H9 (cell line): ENCODE measurements around the gene TMEM119. TPM values are rescaled to one million over a fixed set of nuclear protein-coding genes. Genes with fewer than 3 reads are reported as not detected.
A peak's percentile ranks its signal among the peaks of the same experiment; 100 is the strongest.

Source experiments
- DNase-seq: peaks from one replicate; pipeline ENCODE4 v3.0.0-alpha.2; 2017
- H2AFZ ChIP-seq: one replicate; pipeline ENCODE4 v1.6.1; 2013; ENCODE audit warnings: mild to moderate bottlenecking, low read length, control low read depth, moderate library complexity
- H2AK5ac ChIP-seq: 2 replicates; pipeline ENCODE4 v1.6.1; 2013; ENCODE audit warnings: low read length, control low read depth, mixed read lengths; ENCODE audit not compliant: insufficient read length
- H2BK120ac ChIP-seq: one replicate; pipeline ENCODE4 v1.6.1; 2013; ENCODE audit warnings: low read depth, mild to moderate bottlenecking, low read length, control low read depth, inconsistent platforms; ENCODE audit not compliant: poor library complexity, severe bottlenecking
- H2BK12ac ChIP-seq: 2 replicates; pipeline ENCODE4 v1.6.1; 2013; ENCODE audit warnings: low read length, control low read depth, mixed read lengths, low read depth; ENCODE audit not compliant: insufficient read length
- H2BK15ac ChIP-seq: 2 replicates; pipeline ENCODE4 v1.6.1; 2013; ENCODE audit warnings: low read depth, low read length, control low read depth
- H2BK20ac ChIP-seq: one replicate; pipeline ENCODE4 v1.6.1; 2013; ENCODE audit warnings: low read depth, mild to moderate bottlenecking, low read length, control low read depth, inconsistent platforms; ENCODE audit not compliant: poor library complexity, severe bottlenecking
- H2BK5ac ChIP-seq: 2 replicates; pipeline ENCODE4 v1.6.1; 2013; ENCODE audit warnings: low read length, control low read depth, mixed read lengths; ENCODE audit not compliant: insufficient read length
- H3K14ac ChIP-seq: 2 replicates; pipeline ENCODE4 v1.6.1; 2013; ENCODE audit warnings: low read length, control low read depth; ENCODE audit not compliant: insufficient read depth
- H3K18ac ChIP-seq: 2 replicates; pipeline ENCODE4 v1.6.1; 2013; ENCODE audit warnings: low read depth, mild to moderate bottlenecking, mixed read lengths, low read length, control low read depth; ENCODE audit not compliant: insufficient read length
- H3K23ac ChIP-seq: 2 replicates; pipeline ENCODE4 v1.6.1; 2013; ENCODE audit warnings: low read length, control low read depth, mixed read lengths, low read depth; ENCODE audit not compliant: insufficient read length
- H3K23me2 ChIP-seq: 2 replicates; pipeline ENCODE4 v1.6.1; 2013; ENCODE audit warnings: low read depth, mild to moderate bottlenecking, mixed read lengths, low read length, control low read depth; ENCODE audit not compliant: insufficient read length, poor library complexity, severe bottlenecking
- H3K27ac ChIP-seq: 2 replicates; pipeline ENCODE4 v1.5.1; 2013; ENCODE audit warnings: low read length, control low read depth, mixed read lengths, low read depth; ENCODE audit not compliant: insufficient read length
- H3K27me3 ChIP-seq: 2 replicates; pipeline ENCODE4 v1.6.1; 2013; ENCODE audit warnings: low read length, control low read depth, inconsistent platforms; ENCODE audit not compliant: insufficient read depth
- H3K4ac ChIP-seq: 2 replicates; pipeline ENCODE4 v1.6.1; 2013; ENCODE audit warnings: low read depth, mild to moderate bottlenecking, control low read depth, inconsistent platforms, low read length, moderate library complexity
- H3K4me1 ChIP-seq: 2 replicates; pipeline ENCODE4 v1.6.1; 2013; ENCODE audit warnings: low read length, control low read depth, inconsistent platforms; ENCODE audit not compliant: insufficient read depth
- H3K4me2 ChIP-seq: 2 replicates; pipeline ENCODE4 v1.6.1; 2013; ENCODE audit warnings: low read length, control low read depth, mixed read lengths; ENCODE audit not compliant: insufficient read length, insufficient read depth
- H3K56ac ChIP-seq: 2 replicates; pipeline ENCODE4 v1.6.1; 2013; ENCODE audit warnings: low read depth, mild to moderate bottlenecking, mixed read lengths, low read length, control low read depth; ENCODE audit not compliant: insufficient read length
- H3K79me1 ChIP-seq: 2 replicates; pipeline ENCODE4 v1.6.1; 2013; ENCODE audit warnings: low read depth, mild to moderate bottlenecking, moderate library complexity, low read length, control low read depth, inconsistent platforms; ENCODE audit not compliant: insufficient read depth, poor library complexity, severe bottlenecking
- H3K79me2 ChIP-seq: 2 replicates; pipeline ENCODE4 v1.6.1; 2013; ENCODE audit warnings: low read length, control low read depth, inconsistent platforms; ENCODE audit not compliant: insufficient read depth
- H3K9ac ChIP-seq: 2 replicates; pipeline ENCODE4 v1.6.1; 2013; ENCODE audit warnings: low read length, control low read depth, mixed read lengths; ENCODE audit not compliant: insufficient read length; ENCODE audit errors: extremely low read depth
- H3K9me3 ChIP-seq: one replicate; pipeline ENCODE4 v1.6.1; 2013; ENCODE audit warnings: low read depth, low read length, inconsistent platforms; ENCODE audit not compliant: control insufficient read depth
- H3T11ph ChIP-seq: one replicate; pipeline ENCODE4 v1.6.1; 2013; ENCODE audit warnings: mild to moderate bottlenecking, low read length, control low read depth, inconsistent platforms
- H4K20me1 ChIP-seq: one replicate; pipeline ENCODE4 v1.6.1; 2013; ENCODE audit not compliant: control insufficient read depth, insufficient read length, insufficient read depth
- H4K5ac ChIP-seq: 2 replicates; pipeline ENCODE4 v1.6.1; 2013; ENCODE audit warnings: low read depth, mild to moderate bottlenecking, mixed read lengths, low read length, control low read depth; ENCODE audit not compliant: insufficient read length
- H4K8ac ChIP-seq: replicated peaks from 2 replicates; pipeline ENCODE4 v1.6.1; 2013; ENCODE audit warnings: low read length, control low read depth, mixed read lengths, low read depth; ENCODE audit not compliant: insufficient read length
- H4K91ac ChIP-seq: 2 replicates; pipeline ENCODE4 v1.6.1; 2013; ENCODE audit warnings: low read depth, mild to moderate bottlenecking, moderate library complexity, mixed read lengths, low read length, control low read depth; ENCODE audit not compliant: insufficient read length
- H3K27ac Mint-ChIP-seq, 3 experiments: 2 replicates in 2 of 3; 3 replicates in 1 of 3; pipeline ENCODE4 v1.8.0; 2020 to 2021; ENCODE audit warnings: mixed read lengths in 3 of 3, mild to moderate bottlenecking in 1 of 3, moderate library complexity in 1 of 3
- H3K27me3 Mint-ChIP-seq: 2 replicates; pipeline ENCODE4 v1.8.0; 2021; ENCODE audit warnings: low read depth, mild to moderate bottlenecking, moderate library complexity, mixed read lengths
- H3K36me3 Mint-ChIP-seq, 3 experiments: 2 replicates in 2 of 3; 3 replicates in 1 of 3; pipeline ENCODE4 v1.8.0; 2020 to 2021; ENCODE audit warnings: low read depth in 3 of 3, mixed read lengths in 3 of 3; ENCODE audit not compliant: insufficient read depth in 1 of 3
- H3K4me1 Mint-ChIP-seq, 2 experiments: 2 replicates each; pipeline ENCODE4 v1.8.0; 2020; ENCODE audit warnings: mixed read lengths in 2 of 2
- H3K4me3 Mint-ChIP-seq, 2 experiments: 2 replicates in 1 of 2; 3 replicates in 1 of 2; pipeline ENCODE4 v1.8.0; 2020 to 2021; ENCODE audit warnings: mild to moderate bottlenecking in 2 of 2, mixed read lengths in 2 of 2, moderate library complexity in 1 of 2
- H3K9me3 Mint-ChIP-seq, 2 experiments: 2 replicates in 1 of 2; 3 replicates in 1 of 2; pipeline ENCODE4 v1.8.0; 2020; ENCODE audit warnings: mild to moderate bottlenecking in 2 of 2, mixed read lengths in 2 of 2, moderate library complexity in 1 of 2
- CTCF ChIP-seq: fragments of 200-600 bp; sonication (generic); conservative IDR thresholded peaks from 3 replicates; pipeline ENCODE4 v1.8.0; 2021; ENCODE audit warnings: antibody characterized with exemption, mild to moderate bottlenecking
- WGBS: extraction: QIAGEN DNeasy Blood & Tissue Kit; methylation state at CpG from one replicate; pipeline ENCODE4 v1.1.7; 2013; ENCODE audit warnings: missing lambda C conversion rate, low lambda C conversion rate, mixed read lengths; ENCODE audit not compliant: insufficient read length; ENCODE audit errors: extremely low coverage; 5-methylcytosine and 5-hydroxymethylcytosine counted together
- total RNA-seq: library from RNA; stranded (reverse); gene quantifications from 2 replicates; pipeline ENCODE4 v1.2.1, GENCODE V29; 2021

The TMEM119 gene
- total RNA-seq, 1 experiment from 2014 or later, result not detected

- H3K4me1 ChIP-seq, result no peaks in the 10 kb centered on the region
These were observed 11.6 kb downstream of the TMEM119 start for GRCh38 chr12:108586306-108586705.

More at GRCh38 chr12:108586306-108586705, 11.6 kb downstream of the TMEM119 start:
- no peak overlapping the region for H3K27ac ChIP-seq
- Mint-ChIP-seq H3K4me3 (no peak overlapping the region), H3K27me3 (no peaks in the 10 kb centered on the region), H3K9me3 (no peaks in the 10 kb centered on the region), H3K36me3 (no peaks in the 10 kb centered on the region), H3K27ac (peak overlapping the region in 1 of 3 experiments; percentile 49; a peak in 1 of 7 replicates), H3K4me1 (peaks cover 12 to 33% of the 10 kb centered on the region in 2 experiments)
- H2BK120ac ChIP-seq, result no peak overlapping the region
- DNase-seq, result no peak
- no peaks in the 10 kb centered on the region for H3K9me3 ChIP-seq
- H3K4me2 ChIP-seq, result no peak overlapping the region
- H3K14ac ChIP-seq, result no peak overlapping the region
- TF ChIP-seq CTCF, result no peak
- H3K18ac ChIP-seq, result no peak overlapping the region
- H3K79me2 ChIP-seq, result no peaks in the 10 kb centered on the region
- H3K56ac ChIP-seq, result no peak overlapping the region
- H2BK20ac ChIP-seq, result no peak overlapping the region
- no peak overlapping the region for H2AK5ac ChIP-seq
- no peaks in the 10 kb centered on the region for H3K79me1 ChIP-seq
- no peak overlapping the region for H2AFZ ChIP-seq
- WGBS, result no CpG with 5 or more reads among the region's 11 CpGs
- no peak overlapping the region for H3K23ac ChIP-seq
- H2BK5ac ChIP-seq, result no peak overlapping the region
- no peak overlapping the region for H3K9ac ChIP-seq
- no peaks in the 10 kb centered on the region for H3K27me3 ChIP-seq
- H3T11ph ChIP-seq, result no peak overlapping the region
- H3K4ac ChIP-seq, result no peak overlapping the region
- H2BK12ac ChIP-seq, result no peak overlapping the region
- peak overlapping the region; percentile 68 for H4K8ac ChIP-seq
- H3K23me2 ChIP-seq, result no peaks in the 10 kb centered on the region
- H2BK15ac ChIP-seq, result no peak overlapping the region
- H4K20me1 ChIP-seq, result no peaks in the 10 kb centered on the region
- no peak overlapping the region for H4K5ac ChIP-seq
- no peak overlapping the region for H4K91ac ChIP-seq
